ENCODE data around the gene CT47B1.

CT47B1 gene

GRCh38 chrX:120823556-120823955, 52.1 kb downstream of the CT47B1 start:
- no peak for TF ChIP-seq CTCF (conservative IDR thresholded peaks at IDR 0.05; ENCODE audit: low read depth, low read length)
- peak; percentile 42 for DNase-seq (ENCODE audit: low read depth)
- no peak overlapping the region for H3K4me3 ChIP-seq (ENCODE audit: low read depth, low read length)

Measured in choroid plexus epithelial cell (primary cell).